HG03354 (cell line): ENCODE data around the gene KLHL29.

Experiments used
- ATAC-seq: cut with Tn5 transposase; IDR thresholded peaks from one replicate; pipeline ENCODE4 v1.9.1; 2021; ENCODE audit warnings: mild to moderate bottlenecking; ENCODE audit not compliant: unreplicated experiment, poor library complexity, severe bottlenecking

The KLHL29 gene

GRCh38 chr2:23363831-23364230 lies 21.1 kb upstream of the KLHL29 start:
- ATAC-seq = no peak

- no peak for ATAC-seq
Measured at GRCh38 chr2:23366720-23367119, 18.3 kb upstream of the KLHL29 start.

- no peak for ATAC-seq
Measured at GRCh38 chr2:23367760-23368159, 17.2 kb upstream of the KLHL29 start.

- ATAC-seq = no peak
Measured at GRCh38 chr2:23373666-23374065, 11.3 kb upstream of the KLHL29 start.

- peak; percentile 68 for ATAC-seq
Measured at GRCh38 chr2:23375448-23375847, 9.5 kb upstream of the KLHL29 start.

- ATAC-seq = no peak
Measured at GRCh38 chr2:23376075-23376474, 8.9 kb upstream of the KLHL29 start.

GRCh38 chr2:23376972-23377371 lies 8.0 kb upstream of the KLHL29 start:
- ATAC-seq = no peak

GRCh38 chr2:23377771-23378170 lies 7.2 kb upstream of the KLHL29 start:
- no peak for ATAC-seq

GRCh38 chr2:23378496-23378895 lies 6.5 kb upstream of the KLHL29 start:
- ATAC-seq = no peak

GRCh38 chr2:23379220-23379695 lies 5.7 kb upstream of the KLHL29 start:
- ATAC-seq = peak; percentile 46

GRCh38 chr2:23380562-23381065 lies 4.4 kb upstream of the KLHL29 start:
- ATAC-seq = peak; percentile 48

GRCh38 chr2:23381084-23381483 lies 3.9 kb upstream of the KLHL29 start:
- ATAC-seq = peak; percentile 26

GRCh38 chr2:23381485-23381884 lies 3.5 kb upstream of the KLHL29 start:
- no peak for ATAC-seq

GRCh38 chr2:23383100-23383499 lies 1.9 kb upstream of the KLHL29 start:
- no peak for ATAC-seq

- ATAC-seq = peak; percentile 35
Measured at GRCh38 chr2:23385351-23385747, 370 bp downstream of the KLHL29 start.

- ATAC-seq = peak; percentile 26
Measured at GRCh38 chr2:23385748-23386338, 864 bp downstream of the KLHL29 start.

- no peak for ATAC-seq
Measured at GRCh38 chr2:23386339-23387220, 1.6 kb downstream of the KLHL29 start.

GRCh38 chr2:23387221-23387550 lies 2.2 kb downstream of the KLHL29 start:
- ATAC-seq = no peak

GRCh38 chr2:23387845-23388244 lies 2.9 kb downstream of the KLHL29 start:
- ATAC-seq = no peak

- no peak for ATAC-seq
Measured at GRCh38 chr2:23388294-23388693, 3.3 kb downstream of the KLHL29 start.
